Measurements from ENCODE around the gene USH1G.

GRCh38 chr17:74951680-74952421 is 28.8 kb upstream of the USH1G start:
- TF ChIP-seq HDGF (IDR thresholded peaks at IDR 0.05; ENCODE audit: borderline replicate concordance) (no peak), SP1 (IDR thresholded peaks at IDR 0.05) (no peak), FOXA1 (IDR thresholded peaks at IDR 0.05) (no peak)
- TF ChIP-seq, protein P1, sequence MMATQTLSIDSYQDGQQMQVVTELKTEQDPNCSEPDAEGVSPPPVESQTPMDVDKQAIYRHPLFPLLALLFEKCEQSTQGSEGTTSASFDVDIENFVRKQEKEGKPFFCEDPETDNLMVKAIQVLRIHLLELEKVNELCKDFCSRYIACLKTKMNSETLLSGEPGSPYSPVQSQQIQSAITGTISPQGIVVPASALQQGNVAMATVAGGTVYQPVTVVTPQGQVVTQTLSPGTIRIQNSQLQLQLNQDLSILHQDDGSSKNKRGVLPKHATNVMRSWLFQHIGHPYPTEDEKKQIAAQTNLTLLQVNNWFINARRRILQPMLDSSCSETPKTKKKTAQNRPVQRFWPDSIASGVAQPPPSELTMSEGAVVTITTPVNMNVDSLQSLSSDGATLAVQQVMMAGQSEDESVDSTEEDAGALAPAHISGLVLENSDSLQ (IDR thresholded peaks at IDR 0.05) = no peak
